SK-N-SH (cell line): ENCODE measurements around the gene NTM. TPM values are rescaled to one million over a fixed set of nuclear protein-coding genes. Genes with fewer than 3 reads are reported as not detected.
A peak's percentile ranks its signal among the peaks of the same experiment; 100 is the strongest.

Experiments
- CTCF ChIA-PET: fragments of 300-600, 350-600 bp; formaldehyde crosslinking; extraction: SDS; loops from one replicate; lab custom pipeline; 2021; lab: Yijun Ruan, JAX
- POLR2A ChIA-PET: fragments of 350-600 bp; sonication (Branson Sonifier 250); formaldehyde crosslinking; extraction: SDS; loops from one replicate; lab custom pipeline; 2020; ENCODE audit warnings: antibody characterized with exemption, inconsistent platforms; lab: Yijun Ruan, JAX
- DNase-seq: peaks from one replicate; pipeline ENCODE4 v3.0.0; 2012
- H2AFZ ChIP-seq: fragments of 200-600 bp; sonication (generic); 2 replicates; pipeline ENCODE4 v1.8.1; 2016; ENCODE audit warnings: antibody characterized with exemption, mild to moderate bottlenecking, low read depth
- H3F3A ChIP-seq: fragments of 200-600 bp; sonication (generic); replicated peaks from 2 replicates; pipeline ENCODE3; 2016; ENCODE audit warnings: antibody characterized with exemption, mild to moderate bottlenecking; ENCODE audit not compliant: insufficient read depth
- H3K27ac ChIP-seq, 2 experiments: fragments of 200-500 bp in 1 of 2; fragments of 200-600 bp in 1 of 2; sonication (Bioruptor generic) in 1 of 2; sonication (generic), shearing (Covaris generic) in 1 of 2; 2 replicates each; pipeline versions ENCODE4 v1.5.1 to v1.6.1; 2014 to 2016; ENCODE audit warnings: low read depth in 2 of 2, inconsistent platforms in 1 of 2, low read length in 1 of 2, mild to moderate bottlenecking in 1 of 2, mixed read lengths in 1 of 2
- H3K27me3 ChIP-seq: fragments of 200-600 bp; sonication (generic), shearing (Covaris generic); 2 replicates; pipeline ENCODE4 v1.6.1; 2016; ENCODE audit warnings: mixed run types; ENCODE audit not compliant: insufficient read depth
- H3K36me3 ChIP-seq, 2 experiments: fragments of 200-500 bp in 1 of 2; fragments of 200-600 bp in 1 of 2; sonication (Bioruptor generic) in 1 of 2; sonication (generic) in 1 of 2; replicated peaks in 1 of 2; 2 replicates each; pipeline versions ENCODE3 to v1.5.1; 2014 to 2016; ENCODE audit warnings: low read length in 1 of 2, mild to moderate bottlenecking in 1 of 2; ENCODE audit not compliant: insufficient read depth in 2 of 2, control insufficient read depth in 1 of 2
- H3K4me1 ChIP-seq, 2 experiments: fragments of 200-500 bp in 1 of 2; fragments of 200-600 bp in 1 of 2; sonication (Bioruptor generic) in 1 of 2; sonication (generic), shearing (Covaris generic) in 1 of 2; 2 replicates each; pipeline versions ENCODE4 v1.5.1 to v1.6.1; 2014 to 2016; ENCODE audit warnings: low read depth in 1 of 2, low read length in 1 of 2, mixed run types in 1 of 2; ENCODE audit not compliant: insufficient read depth in 2 of 2, control insufficient read depth in 1 of 2
- H3K4me2 ChIP-seq: fragments of 200-600 bp; sonication (generic), shearing (Covaris generic); 2 replicates; pipeline ENCODE4 v1.6.1; 2017; ENCODE audit warnings: mixed run types
- H3K4me3 ChIP-seq, 2 experiments: fragments of 200-500 bp in 1 of 2; fragments of 200-600 bp in 1 of 2; sonication (Bioruptor generic) in 1 of 2; sonication (generic), shearing (Covaris generic) in 1 of 2; 2 replicates each; pipeline versions ENCODE4 v1.5.1 to v1.8.1; 2014 to 2016; ENCODE audit warnings: low read depth in 2 of 2, inconsistent platforms in 1 of 2, low read length in 1 of 2, mild to moderate bottlenecking in 1 of 2, mixed read lengths in 1 of 2, moderate library complexity in 1 of 2
- H3K79me2 ChIP-seq: fragments of 200-600 bp; sonication (generic); 2 replicates; pipeline ENCODE4 v1.8.1; 2017; ENCODE audit warnings: mild to moderate bottlenecking; ENCODE audit not compliant: insufficient read depth
- H3K9ac ChIP-seq: fragments of 200-600 bp; sonication (generic); 2 replicates; pipeline ENCODE4 v1.6.1; 2017; ENCODE audit warnings: mixed run types
- H3K9me2 ChIP-seq: fragments of 200-600 bp; sonication (generic); 2 replicates; pipeline ENCODE4 v1.6.1; 2017; ENCODE audit warnings: mixed run types
- H3K9me3 ChIP-seq: fragments of 200-600 bp; sonication (generic); 2 replicates; pipeline ENCODE4 v1.6.1; 2017; ENCODE audit warnings: mixed run types, mild to moderate bottlenecking, moderate library complexity
- H4K20me1 ChIP-seq: fragments of 200-600 bp; sonication (generic); 2 replicates; pipeline ENCODE4 v1.6.1; 2017; ENCODE audit warnings: mild to moderate bottlenecking, mixed run types; ENCODE audit not compliant: insufficient read depth
- CTCF ChIP-seq: fragments of 200-600 bp; sonication (generic); IDR thresholded peaks from 2 replicates; pipeline ENCODE4 v1.6.1; 2017; ENCODE audit warnings: antibody characterized with exemption, mild to moderate bottlenecking, moderate library complexity
- ELF1 ChIP-seq: IDR thresholded peaks from 2 replicates; pipeline ENCODE4 v1.4.0; 2012
- EP300 ChIP-seq, 2 experiments: IDR thresholded peaks; 2 replicates each; pipeline versions ENCODE4 v1.4.0 to v1.6.1; 2012; ENCODE audit warnings: borderline replicate concordance in 1 of 2, low read depth in 1 of 2, low read length in 1 of 2
- EZH2phosphoT487 ChIP-seq: fragments of 200-600 bp; sonication (generic); IDR thresholded peaks from 2 replicates; pipeline ENCODE4 v1.6.1; 2017; ENCODE audit warnings: low read depth, mixed run types, mild to moderate bottlenecking, antibody characterized with exemption, moderate library complexity, borderline replicate concordance
- FOXJ3 ChIP-seq: sonication (generic); formaldehyde crosslinking; IDR thresholded peaks from 2 replicates; pipeline ENCODE4 v1.5.1; 2020; ENCODE audit warnings: mild to moderate bottlenecking, missing genetic modification reagents
- MXI1 ChIP-seq: IDR thresholded peaks from 2 replicates; pipeline ENCODE4 v1.6.1; 2012; ENCODE audit warnings: mild to moderate bottlenecking, low read depth, low read length, improper control_type of control experiment
- NFIC ChIP-seq: IDR thresholded peaks from 2 replicates; pipeline ENCODE4 v1.4.0; 2012; ENCODE audit warnings: borderline replicate concordance
- NRF1 ChIP-seq: IDR thresholded peaks from 2 replicates; pipeline ENCODE4 v1.6.1; 2012; ENCODE audit warnings: low read depth, mild to moderate bottlenecking, low read length
- RAD21 ChIP-seq: IDR thresholded peaks from 2 replicates; pipeline ENCODE4 v1.6.1; 2012; ENCODE audit warnings: mild to moderate bottlenecking, low read length
- REST ChIP-seq: IDR thresholded peaks from 2 replicates; pipeline ENCODE4 v1.6.1; 2012; ENCODE audit warnings: mild to moderate bottlenecking, low read depth, low read length, moderate library complexity
- SMC3 ChIP-seq: IDR thresholded peaks from 2 replicates; pipeline ENCODE4 v1.6.1; 2012; ENCODE audit warnings: low read depth, low read length, improper control_type of control experiment
- TCF12 ChIP-seq: IDR thresholded peaks from 2 replicates; pipeline ENCODE4 v1.4.0; 2012
- WGBS: methylation state at CpG from one replicate; pipeline ENCODE4 v1.1.6; 2017; ENCODE audit warnings: low lambda C conversion rate; 5-methylcytosine and 5-hydroxymethylcytosine counted together
- polyA plus RNA-seq, 3 experiments: library from polyadenylated mRNA; depleted of rRNA; stranded (reverse); fragments of >200 nt; gene quantifications; 2 replicates each; pipeline ENCODE4 v1.2.3, GENCODE V29; 2012

Gene NTM
- polyA plus RNA-seq, 1 of the 3 experiments (the other 2 are of a cell fraction): 20.0 TPM

- 35% methylated on average over 7 of the region's 7 CpGs for WGBS
- DNase-seq: peak; percentile 61
- Histone ChIP-seq H3K4me1 (no peaks in the 10 kb centered on the region), H2AFZ (no peak overlapping the region), H3K79me2 (no peaks in the 10 kb centered on the region), H3F3A (no peaks in the 10 kb centered on the region), H3K27me3 (no peaks in the 10 kb centered on the region), H3K9me3 (no peaks in the 10 kb centered on the region), H4K20me1 (no peaks in the 10 kb centered on the region), H3K4me2 (no peak overlapping the region)
- ChIA-PET CTCF (interaction anchor here (0.8 to 6.3 kb wide), 26 partner anchors 9 to 649 kb away, joined by 3 to 54 read pairs (median 4); no protein-coding TSS in a partner anchor), POLR2A (no interaction called here)
- no peak for TF ChIP-seq EP300 (IDR thresholded peaks at IDR 0.05; ENCODE audit: borderline replicate concordance in 1 of 2, low read depth in 1 of 2, low read length in 1 of 2)
- TF ChIP-seq NRF1: no peak
- peak; percentile 58; the same call in 1 of the 2 replicates for TF ChIP-seq SMC3
- TF ChIP-seq CTCF: 0 out of 2 replicates have a peak, but pooled peaks have one; percentile 15
- no peak for TF ChIP-seq TCF12
- no peak for TF ChIP-seq FOXJ3 (CRISPR knock-in tag)
- TF ChIP-seq RAD21: peak; percentile 55
- TF ChIP-seq, all 33 proteins: peak for 3
- no peak overlapping the region for H3K4me3 ChIP-seq
- H3K36me3 ChIP-seq: no peaks in the 10 kb centered on the region
- no peak overlapping the region for H3K27ac ChIP-seq
- H3K9me2 ChIP-seq: no peaks in the 10 kb centered on the region
- no peak overlapping the region for H3K9ac ChIP-seq
Observed at GRCh38 chr11:131579932-131580387, 209.5 kb downstream of the NTM start.

- Histone ChIP-seq H3K27ac (no peak overlapping the region), H2AFZ (no peak overlapping the region)
Observed at GRCh38 chr11:131580476-131580875, 210.1 kb downstream of the NTM start.

More at GRCh38 chr11:131580476-131580875, 210.1 kb downstream of the NTM start:
- TF ChIP-seq EZH2phosphoT487 (no peak), NFIC (no peak), MXI1 (no peak), REST (no peak), ELF1 (no peak), RAD21 (no peak)
- DNase-seq: no peak
- Histone ChIP-seq H3F3A (no peaks in the 10 kb centered on the region), H3K79me2 (no peaks in the 10 kb centered on the region), H3K27me3 (no peaks in the 10 kb centered on the region), H3K4me2 (no peak overlapping the region), H3K4me1 (no peaks in the 10 kb centered on the region), H3K9me3 (no peaks in the 10 kb centered on the region), H4K20me1 (no peaks in the 10 kb centered on the region), H3K36me3 (no peaks in the 10 kb centered on the region), H3K4me3 (no peak overlapping the region), H3K9ac (no peak overlapping the region), H3K9me2 (no peaks in the 10 kb centered on the region)
- ChIA-PET POLR2A (no interaction called here), CTCF (interaction anchor here (0.7 to 6.3 kb wide), 23 partner anchors 11 to 650 kb away, joined by 3 to 54 read pairs (median 4); no protein-coding TSS in a partner anchor)
- 14% methylated on average over 4 of the region's 4 CpGs for WGBS
